Naive B cell (primary cell): ENCODE measurements around the gene EFS. TPM values are rescaled to one million over a fixed set of nuclear protein-coding genes. Genes with fewer than 3 reads are reported as not detected.

Experiments used
- polyA plus RNA-seq, 6 donors: library from polyadenylated mRNA; unstranded; fragments of 300-500 nt; fragmentation: Illumina TruSeq; gene quantifications; one replicate each; pipeline ENCODE4 v1.2.3, GENCODE V29; 2021; ENCODE audit warnings: low read depth in 6 of 6

Gene EFS
- polyA plus RNA-seq, 6 donors from 2014 or later, result not detected

Other genes starting within 250 kb of the EFS start
- under 1 TPM in 4 of 6 donors, not detected in 2; 0.32 to 0.61 (median 0.44) TPM for gene CEBPE, start 245.9 kb downstream of the EFS start, polyA plus RNA-seq
- gene SLC7A8, start 181.5 kb downstream of the EFS start, polyA plus RNA-seq, result under 1 TPM in 3 of 6 donors, not detected in 3; 0.31 to 0.50 (median 0.48) TPM
- not detected for gene RNF212B, start 127.2 kb downstream of the EFS start, polyA plus RNA-seq
- gene HOMEZ, start 79.0 kb downstream of the EFS start, polyA plus RNA-seq, result 1 to 10 TPM; 1.0 to 6.9 (median 4.8) TPM
- gene PPP1R3E, start 62.3 kb downstream of the EFS start, polyA plus RNA-seq, result 10 to 100 TPM in 1 of 6 donors, 1 to 10 TPM in 5; 3.9 to 11.8 (median 5.1) TPM
- under 1 TPM in 3 of 6 donors, not detected in 3; 0.22 to 0.72 (median 0.28) TPM for gene BCL2L2, start 58.3 kb downstream of the EFS start, polyA plus RNA-seq
- 100 to 1,000 TPM; 114 to 160 (median 145) TPM for gene PABPN1, start 43.7 kb downstream of the EFS start, polyA plus RNA-seq
- gene SLC22A17, start 12.3 kb downstream of the EFS start, polyA plus RNA-seq, result under 1 TPM in 2 of 6 donors, not detected in 4; 0.29 to 0.66 TPM
- not detected for gene IL25, start 7.6 kb upstream of the EFS start, polyA plus RNA-seq
- 1 to 10 TPM in 2 of 6 donors, under 1 TPM in 2, not detected in 2; 0.36 to 2.5 (median 1.6) TPM for gene CMTM5, start 11.9 kb upstream of the EFS start, polyA plus RNA-seq
- not detected for gene MYH6, start 43.1 kb upstream of the EFS start, polyA plus RNA-seq
- gene MYH7, start 70.5 kb upstream of the EFS start, polyA plus RNA-seq, result not detected
- 100 to 1,000 TPM in 1 of 6 donors, 10 to 100 TPM in 5; 54.2 to 105 (median 76.4) TPM for gene NGDN, start 104.5 kb upstream of the EFS start, polyA plus RNA-seq
- under 1 TPM in 3 of 6 donors, not detected in 3; 0.03 to 0.38 (median 0.04) TPM for gene ZFHX2, start 186.6 kb upstream of the EFS start, polyA plus RNA-seq
- 10 to 100 TPM; 16.0 to 28.3 (median 21.7) TPM for gene THTPA, start 191.1 kb upstream of the EFS start, polyA plus RNA-seq
- gene AP1G2, start 202.6 kb upstream of the EFS start, polyA plus RNA-seq, result 100 to 1,000 TPM in 1 of 6 donors, 10 to 100 TPM in 5; 58.3 to 116 (median 80.4) TPM
- gene JPH4, start 213.6 kb upstream of the EFS start, polyA plus RNA-seq, result 1 to 10 TPM in 1 of 6 donors, under 1 TPM in 2, not detected in 3; 0.09 to 1.3 (median 0.17) TPM